ENCODE measurements around the gene PARP1.

PARP1 gene

DNA sequence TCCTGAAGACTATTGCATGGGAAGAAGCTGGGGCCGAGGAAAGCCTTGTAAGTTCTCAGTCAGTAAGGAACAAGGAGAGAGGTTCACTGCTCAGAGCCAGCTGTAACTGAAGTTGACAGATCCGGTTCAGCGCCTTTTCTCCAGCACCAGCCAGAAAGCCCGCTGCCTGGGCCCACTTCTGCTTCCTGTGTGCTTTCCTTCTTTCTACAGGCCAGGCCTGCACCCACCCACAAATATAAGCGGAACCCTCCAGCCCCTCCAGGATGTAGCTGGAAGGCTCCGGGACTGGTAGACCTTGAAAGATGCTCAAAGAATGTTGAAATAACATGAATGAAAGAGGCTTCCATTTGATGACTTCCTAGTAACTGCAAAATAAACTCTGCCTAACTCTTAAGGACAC lies 38.8 kb downstream of the PARP1 start:
- TF ChIP-seq, protein P1, sequence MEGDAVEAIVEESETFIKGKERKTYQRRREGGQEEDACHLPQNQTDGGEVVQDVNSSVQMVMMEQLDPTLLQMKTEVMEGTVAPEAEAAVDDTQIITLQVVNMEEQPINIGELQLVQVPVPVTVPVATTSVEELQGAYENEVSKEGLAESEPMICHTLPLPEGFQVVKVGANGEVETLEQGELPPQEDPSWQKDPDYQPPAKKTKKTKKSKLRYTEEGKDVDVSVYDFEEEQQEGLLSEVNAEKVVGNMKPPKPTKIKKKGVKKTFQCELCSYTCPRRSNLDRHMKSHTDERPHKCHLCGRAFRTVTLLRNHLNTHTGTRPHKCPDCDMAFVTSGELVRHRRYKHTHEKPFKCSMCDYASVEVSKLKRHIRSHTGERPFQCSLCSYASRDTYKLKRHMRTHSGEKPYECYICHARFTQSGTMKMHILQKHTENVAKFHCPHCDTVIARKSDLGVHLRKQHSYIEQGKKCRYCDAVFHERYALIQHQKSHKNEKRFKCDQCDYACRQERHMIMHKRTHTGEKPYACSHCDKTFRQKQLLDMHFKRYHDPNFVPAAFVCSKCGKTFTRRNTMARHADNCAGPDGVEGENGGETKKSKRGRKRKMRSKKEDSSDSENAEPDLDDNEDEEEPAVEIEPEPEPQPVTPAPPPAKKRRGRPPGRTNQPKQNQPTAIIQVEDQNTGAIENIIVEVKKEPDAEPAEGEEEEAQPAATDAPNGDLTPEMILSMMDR (IDR thresholded peaks at IDR 0.05), result no peak

DNA sequence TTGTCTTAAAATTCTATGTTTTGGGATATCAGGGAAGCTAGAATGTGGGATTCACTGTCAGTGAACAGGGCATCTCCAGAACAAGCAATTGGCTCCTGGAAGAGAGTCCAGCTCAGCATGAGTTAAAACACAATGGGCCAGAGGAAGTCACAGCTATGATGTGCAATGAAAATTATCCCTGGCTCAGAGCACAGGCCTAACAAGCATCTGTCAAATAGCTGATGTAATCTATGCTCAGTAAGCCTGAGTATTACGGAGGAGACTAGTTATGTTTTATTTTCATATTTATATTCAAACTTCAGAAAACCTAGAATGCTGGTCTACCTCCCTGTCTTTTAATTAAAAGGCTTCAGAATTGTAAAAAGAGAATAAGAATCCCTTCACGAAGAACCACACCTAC lies 41.6 kb downstream of the PARP1 start:
- no peak for DNase-seq (ENCODE audit: low spot score)
- Histone ChIP-seq H3K27ac (no peak overlapping the region), H3K4me3 (no peak overlapping the region)
- TF ChIP-seq, protein P1 (IDR thresholded peaks at IDR 0.05), result no peak

More for the DNA sequence above, 38.8 kb downstream of the PARP1 start:
- Histone ChIP-seq H3K27ac (no peak overlapping the region), H3K4me3 (no peak overlapping the region)
- no peak for DNase-seq (ENCODE audit: low spot score)

DNA sequence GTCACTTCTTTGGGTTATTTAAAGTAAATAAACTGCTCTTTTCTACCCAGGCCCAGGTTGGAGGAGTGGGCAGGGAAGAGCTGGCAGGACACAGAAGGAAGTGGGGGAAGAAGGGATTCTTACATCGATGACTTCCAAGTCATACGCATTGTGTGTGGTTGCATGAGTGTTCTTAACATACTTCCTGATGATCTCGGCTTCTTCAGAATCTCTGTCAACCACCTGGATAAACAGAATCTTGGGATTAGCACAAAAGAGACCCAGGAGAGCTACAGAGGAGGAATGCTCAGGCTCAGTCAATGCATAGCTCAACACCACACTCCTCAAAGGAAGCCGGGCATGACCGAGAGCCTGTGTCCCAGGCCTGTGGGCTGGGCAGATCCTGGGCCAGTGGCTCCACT lies 42.1 kb downstream of the PARP1 start:
- Histone ChIP-seq H3K4me3 (no peak overlapping the region), H3K27ac (no peak overlapping the region)
- DNase-seq (ENCODE audit: low spot score), result no peak
- TF ChIP-seq, protein P1 (IDR thresholded peaks at IDR 0.05), result no peak

DNA sequence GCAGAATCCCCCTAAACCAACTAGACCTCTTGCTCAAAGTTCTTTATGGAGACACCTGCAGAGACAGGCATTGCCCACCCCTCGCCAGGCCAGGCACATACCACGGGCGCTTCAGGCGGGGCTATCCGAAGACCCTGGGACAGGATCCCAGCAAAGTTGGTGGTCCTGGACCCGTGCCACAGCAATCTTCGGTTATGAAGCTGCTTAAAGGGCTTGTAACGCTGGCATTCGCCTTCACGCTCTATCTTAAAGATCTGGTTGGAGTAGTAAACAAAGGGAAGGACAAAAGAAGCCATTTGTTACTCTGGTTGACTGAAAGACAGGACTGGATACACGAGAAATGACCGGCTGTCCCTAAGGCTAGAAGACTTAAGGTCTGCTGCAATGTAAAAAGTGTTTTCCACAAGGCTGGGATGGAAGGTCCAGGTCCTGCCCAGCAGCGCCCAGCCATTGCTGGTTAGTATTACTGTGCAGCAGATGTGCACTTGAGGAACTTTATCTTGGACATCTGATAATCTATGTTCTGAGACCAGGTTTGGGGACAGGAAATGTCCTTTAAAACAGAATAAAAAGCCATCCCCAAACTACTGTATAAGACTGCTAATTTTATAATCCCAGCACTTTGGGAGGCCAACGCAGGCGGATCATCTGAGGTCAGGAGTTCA lies 42.9 kb downstream of the PARP1 start:
- no peak overlapping the region for H3K27ac ChIP-seq
- DNase-seq (ENCODE audit: low spot score), result no peak
- TF ChIP-seq, protein P1 (IDR thresholded peaks at IDR 0.05), result no peak
- no peak overlapping the region for H3K4me3 ChIP-seq

DNA sequence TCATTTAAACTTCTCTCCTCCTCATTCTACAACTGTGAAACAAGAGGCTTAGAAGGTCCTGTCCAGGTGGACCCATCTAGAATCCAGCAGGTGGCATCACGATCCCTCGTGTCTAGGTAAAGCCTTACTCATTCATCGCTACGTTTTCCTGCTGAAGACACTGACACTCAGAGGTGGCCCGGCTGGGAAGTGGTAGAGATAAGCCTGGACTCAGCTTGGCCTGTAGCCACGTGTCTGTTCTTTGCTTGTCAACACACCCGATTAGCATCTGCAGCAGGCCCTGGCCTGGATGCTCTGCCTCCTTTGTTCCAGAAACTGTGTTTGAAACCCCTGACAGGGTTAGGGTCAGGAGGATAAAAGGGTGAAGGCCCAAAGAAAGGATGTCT lies 43.4 kb downstream of the PARP1 start:
- no peak for DNase-seq (ENCODE audit: low spot score)
- TF ChIP-seq, protein P1 (IDR thresholded peaks at IDR 0.05), result no peak
- no peak overlapping the region for H3K4me3 ChIP-seq
- H3K27ac ChIP-seq, result no peak overlapping the region

DNA sequence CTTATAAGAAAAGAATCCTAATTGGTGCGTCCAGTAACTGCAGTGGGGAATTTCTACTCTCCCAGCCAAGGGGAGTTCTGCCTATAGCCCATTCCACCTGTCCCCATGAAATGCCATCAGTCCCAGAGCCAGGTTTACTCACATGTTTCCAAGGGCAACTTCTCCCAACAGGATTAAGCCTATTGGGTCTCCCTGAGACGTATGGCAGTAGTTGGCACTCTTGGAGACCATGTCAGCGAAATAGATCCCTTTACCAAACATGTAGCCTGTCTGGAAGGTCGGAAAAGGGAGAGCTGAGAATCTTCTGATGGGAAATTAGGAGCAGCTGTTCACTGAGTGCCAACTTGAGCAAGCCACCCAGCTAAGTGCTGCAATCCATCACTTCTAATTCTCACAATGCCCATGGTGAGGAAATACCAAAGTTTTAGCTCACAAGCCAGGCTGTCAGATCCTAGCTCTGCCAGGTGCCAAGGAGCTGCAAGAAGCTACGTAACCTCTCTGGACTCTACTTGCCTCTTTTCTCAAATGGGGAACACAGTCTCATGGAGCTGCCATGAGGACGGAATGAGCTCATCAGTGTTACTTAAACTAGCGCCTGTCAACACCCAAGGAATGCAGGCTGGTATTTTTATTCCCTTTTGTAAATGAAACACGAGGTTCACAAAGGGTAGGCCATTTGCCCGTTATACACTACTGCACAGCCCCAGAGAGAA lies 43.9 kb downstream of the PARP1 start:
- Histone ChIP-seq H3K27ac (no peak overlapping the region), H3K4me3 (no peak overlapping the region)
- no peak for DNase-seq (ENCODE audit: low spot score)
- TF ChIP-seq, protein P1 (IDR thresholded peaks at IDR 0.05), result no peak

All from coronary artery (tissue), 2 donors.